Measurements from ENCODE around the gene CAB39. TPM values are rescaled to one million over a fixed set of nuclear protein-coding genes. Genes with fewer than 3 reads are reported as not detected.
A peak's percentile ranks its signal among the peaks of the same experiment; 100 is the strongest.

The CAB39 gene
- total RNA-seq, 1 experiment from 2014 or later: 91.7 TPM

GRCh38 chr2:230863442-230864121 is 150.9 kb downstream of the CAB39 start:
- peak overlapping the region; percentile 88 for H3K4me3 Mint-ChIP-seq (ENCODE audit: unreplicated experiment)
- no peaks in the 10 kb centered on the region for H3K9me3 Mint-ChIP-seq (ENCODE audit: unreplicated experiment)
- TF ChIP-seq CTCF (IDR thresholded peaks at IDR 0.05; ENCODE audit: unreplicated experiment): no peak
- peaks cover 5% of the 10 kb centered on the region for H3K4me1 Mint-ChIP-seq (ENCODE audit: insufficient read depth, unreplicated experiment)
- H3K36me3 Mint-ChIP-seq (ENCODE audit: insufficient read depth, unreplicated experiment): peaks cover 5% of the 10 kb centered on the region
- intact Hi-C loops (cut with micrococcal nuclease): no loop called here
- no peak overlapping the region for H3K27ac Mint-ChIP-seq (ENCODE audit: low read depth, unreplicated experiment)
- ChIA-PET CTCF (interaction anchor here (0.5 to 1.1 kb wide), 2 partner anchors 96 to 124 kb away, joined by 3 read pairs; no protein-coding TSS in a partner anchor), POLR2A (interaction anchor here (1.3 kb wide), 1 partner anchor 11 kb away, joined by 3 read pairs; no protein-coding TSS in a partner anchor)
- no TSS peak for BruUV-seq (replicated peaks)
- DNase-seq (ENCODE audit: unreplicated experiment): no peak
- peaks cover 48% of the 10 kb centered on the region for H3K27me3 Mint-ChIP-seq (ENCODE audit: insufficient read depth, unreplicated experiment)

DNA sequence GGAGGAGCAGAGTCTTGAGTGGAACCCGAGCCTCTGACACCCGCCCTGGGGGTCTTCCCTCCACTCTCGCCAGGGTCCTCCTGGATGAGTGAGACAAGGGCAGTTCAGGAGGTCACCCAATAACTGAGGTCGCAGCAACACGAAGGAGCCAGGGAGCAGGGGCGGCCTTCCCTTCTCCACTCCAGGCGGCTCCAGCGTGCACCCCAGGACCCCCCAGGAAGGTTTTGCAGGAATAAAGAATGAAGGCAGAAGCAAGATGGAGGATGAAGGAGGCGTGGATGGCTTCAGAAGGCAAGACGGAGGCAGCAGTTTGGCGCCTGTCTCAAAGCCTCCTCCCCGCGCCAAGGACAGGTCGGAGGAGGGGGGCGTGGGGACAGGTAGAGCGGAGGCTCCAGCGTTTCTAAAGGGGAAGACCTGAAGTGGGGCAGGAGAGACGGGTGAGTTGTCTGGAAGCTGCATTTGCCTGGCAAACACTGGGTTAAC is 151.5 kb downstream of the CAB39 start:
- no peak for TF ChIP-seq CTCF (IDR thresholded peaks at IDR 0.05; ENCODE audit: unreplicated experiment)
- CTCF ChIA-PET: interaction anchor here (0.5 to 1.0 kb wide), 4 partner anchors 12 to 95 kb away, joined by 3 to 4 read pairs (median 4); no protein-coding TSS in a partner anchor
- intact Hi-C loops (cut with micrococcal nuclease): no loop called here
- POLR2A ChIA-PET: interaction anchor here (1.3 kb wide), 1 partner anchor 11 kb away, joined by 3 read pairs; no protein-coding TSS in a partner anchor
- Mint-ChIP-seq H3K27me3 (ENCODE audit: insufficient read depth, unreplicated experiment) (peaks cover 43% of the 10 kb centered on the region), H3K27ac (ENCODE audit: low read depth, unreplicated experiment) (no peak overlapping the region), H3K36me3 (ENCODE audit: insufficient read depth, unreplicated experiment) (peaks cover 5% of the 10 kb centered on the region), H3K9me3 (ENCODE audit: unreplicated experiment) (no peaks in the 10 kb centered on the region), H3K4me3 (ENCODE audit: unreplicated experiment) (peak overlapping the region; percentile 88), H3K4me1 (ENCODE audit: insufficient read depth, unreplicated experiment) (peaks cover 5% of the 10 kb centered on the region)
- BruUV-seq (replicated peaks): no TSS peak
- no peak for DNase-seq (ENCODE audit: unreplicated experiment)

DNA sequence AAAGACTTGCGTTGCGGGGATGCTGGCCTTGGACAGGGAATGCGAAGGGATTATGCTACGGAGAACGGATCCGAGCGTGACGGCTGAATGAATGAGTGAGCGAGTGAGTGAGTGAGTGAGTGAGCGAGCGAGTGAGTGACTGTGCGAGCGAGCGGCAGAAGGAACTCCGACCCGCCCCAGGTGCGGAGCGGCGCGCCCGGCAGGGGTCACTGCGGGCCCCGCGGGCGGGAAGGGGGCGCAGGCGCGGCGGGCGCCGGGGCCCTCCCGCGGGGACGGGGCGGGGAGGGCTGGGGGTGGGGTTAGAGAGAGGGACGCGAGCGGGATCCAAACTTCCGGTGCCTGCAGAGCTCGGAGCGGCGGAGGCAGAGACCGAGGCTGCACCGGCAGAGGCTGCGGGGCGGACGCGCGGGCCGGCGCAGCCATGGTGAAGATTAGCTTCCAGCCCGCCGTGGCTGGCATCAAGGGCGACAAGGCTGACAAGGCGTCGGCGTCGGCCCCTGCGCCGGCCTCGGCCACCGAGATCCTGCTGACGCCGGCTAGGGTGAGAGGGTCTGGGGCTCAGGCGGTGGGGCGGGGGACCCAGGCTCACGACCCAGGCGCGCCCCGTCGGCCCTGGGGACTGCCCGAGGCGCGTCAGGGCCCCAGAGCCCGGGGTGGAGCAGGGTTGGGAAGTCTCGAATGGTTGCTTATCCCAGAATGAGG is 152.1 kb downstream of the CAB39 start, which contains the start of gene ITM2C:
ITM2C (plus strand) TSS at position 338 of the 702 bp plus-strand sequence; CDS start at position 422, 84 bp downstream.
- Mint-ChIP-seq H3K9me3 (ENCODE audit: unreplicated experiment) (no peaks in the 10 kb centered on the region), H3K36me3 (ENCODE audit: insufficient read depth, unreplicated experiment) (peaks cover 5% of the 10 kb centered on the region), H3K4me1 (ENCODE audit: insufficient read depth, unreplicated experiment) (peaks cover 5% of the 10 kb centered on the region), H3K4me3 (ENCODE audit: unreplicated experiment) (peak within 1 kb of the TSS; percentile 88), H3K27me3 (ENCODE audit: insufficient read depth, unreplicated experiment) (peaks cover 37% of the 10 kb centered on the region), H3K27ac (ENCODE audit: low read depth, unreplicated experiment) (no peak within 1 kb of the TSS)
- DNase-seq (ENCODE audit: unreplicated experiment): peak; percentile 53
- CTCF ChIA-PET: interaction anchor here (0.5 to 1.0 kb wide), 5 partner anchors 12 to 98 kb away, joined by 3 to 4 read pairs (median 3); no protein-coding TSS in a partner anchor
- POLR2A ChIA-PET: interaction anchor here (0.9 kb wide), 1 partner anchor 122 kb away, joined by 4 read pairs; no protein-coding TSS in a partner anchor
- BruUV-seq (replicated peaks): no TSS peak
- intact Hi-C loops (cut with micrococcal nuclease): no loop called here
- TF ChIP-seq CTCF (IDR thresholded peaks at IDR 0.05; ENCODE audit: unreplicated experiment): peak; percentile 42

DNA sequence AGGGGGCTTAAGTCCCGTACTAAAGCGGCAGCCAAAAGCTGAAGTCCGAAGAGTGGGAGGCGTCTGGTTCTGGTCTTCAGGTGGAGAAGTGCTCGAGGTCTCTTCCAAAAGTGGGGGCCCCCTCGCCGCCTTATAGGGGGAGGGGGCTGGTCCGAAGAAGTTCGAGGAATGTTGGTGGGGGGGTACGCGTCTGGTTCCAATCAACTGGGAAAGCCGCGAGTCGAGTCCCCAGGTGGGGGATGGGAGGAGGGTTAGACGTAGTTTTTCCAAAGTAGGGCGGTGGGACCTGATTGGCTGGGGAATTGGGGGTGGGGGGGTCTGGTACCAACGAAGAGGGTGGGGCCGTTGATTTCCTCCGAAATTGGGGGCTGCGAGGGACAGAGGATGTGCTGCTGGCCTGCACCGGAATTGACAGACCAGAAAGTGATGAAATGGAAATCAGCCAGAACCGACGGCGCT is 152.7 kb downstream of the CAB39 start:
- no peak overlapping the region for H3K27ac Mint-ChIP-seq (ENCODE audit: low read depth, unreplicated experiment)
- peak overlapping the region; percentile 88 for H3K4me3 Mint-ChIP-seq (ENCODE audit: unreplicated experiment)
- H3K4me1 Mint-ChIP-seq (ENCODE audit: insufficient read depth, unreplicated experiment): peaks cover 5% of the 10 kb centered on the region
- intact Hi-C loops (cut with micrococcal nuclease): no loop called here
- no peak for DNase-seq (ENCODE audit: unreplicated experiment)
- no TSS peak for BruUV-seq (replicated peaks)
- ChIA-PET POLR2A (interaction anchor here (0.9 kb wide), 1 partner anchor 122 kb away, joined by 4 read pairs; no protein-coding TSS in a partner anchor), CTCF (interaction anchor here (0.7 to 1.0 kb wide), 2 partner anchors 18 to 99 kb away, joined by 3 to 4 read pairs; no protein-coding TSS in a partner anchor)
- no peak for TF ChIP-seq CTCF (IDR thresholded peaks at IDR 0.05; ENCODE audit: unreplicated experiment)
- peaks cover 5% of the 10 kb centered on the region for H3K36me3 Mint-ChIP-seq (ENCODE audit: insufficient read depth, unreplicated experiment)
- H3K9me3 Mint-ChIP-seq (ENCODE audit: unreplicated experiment): no peaks in the 10 kb centered on the region
- H3K27me3 Mint-ChIP-seq (ENCODE audit: insufficient read depth, unreplicated experiment): peaks cover 32% of the 10 kb centered on the region
